OCI-LY3 (cell line): ENCODE measurements around the gene BCL7C.

Source experiments
- CTCF ChIP-seq: fragments of 200-600, 300-600 bp; sonication (generic); IDR thresholded peaks from 2 replicates; pipeline ENCODE4 v1.5.1; 2014; ENCODE audit warnings: antibody characterized with exemption, low read length, low read depth
- EZH2phosphoT487 ChIP-seq: fragments of 200-600 bp; shearing (Covaris generic); IDR thresholded peaks from 2 replicates; pipeline ENCODE4 v1.6.1; 2018; ENCODE audit warnings: antibody characterized with exemption, mixed run types, low read depth

GRCh38 chr16:30874244-30874820 is 19.5 kb downstream of the BCL7C start:
- TF ChIP-seq CTCF (no peak), EZH2phosphoT487 (no peak)
